ENCODE data around the gene ADAMTS14.

The ADAMTS14 gene

GRCh38 chr10:70771311-70772194 lies 99.2 kb downstream of the ADAMTS14 start:
- DNase-seq (ENCODE audit: low read depth in 2 of 2): no peak

GRCh38 chr10:70772627-70773026 lies 100.3 kb downstream of the ADAMTS14 start:
- DNase-seq (ENCODE audit: low read depth in 2 of 2): no peak

- DNase-seq (ENCODE audit: low read depth in 2 of 2): no peak
These were observed 101.2 kb downstream of the ADAMTS14 start for GRCh38 chr10:70773461-70773860.

- DNase-seq (ENCODE audit: low read depth in 2 of 2): no peak
These were observed 101.9 kb downstream of the ADAMTS14 start for GRCh38 chr10:70773965-70774809.

- no peak for DNase-seq (ENCODE audit: low read depth in 2 of 2)
These were observed 102.7 kb downstream of the ADAMTS14 start for GRCh38 chr10:70774810-70775678.

GRCh38 chr10:70775679-70776454 lies 103.6 kb downstream of the ADAMTS14 start:
- no peak for DNase-seq (ENCODE audit: low read depth in 2 of 2)

- DNase-seq (ENCODE audit: low read depth in 2 of 2): no peak
These were observed 104.2 kb downstream of the ADAMTS14 start for GRCh38 chr10:70776455-70777005.

- DNase-seq (ENCODE audit: low read depth in 2 of 2): no peak
These were observed 105.0 kb downstream of the ADAMTS14 start for GRCh38 chr10:70777063-70777875.

GRCh38 chr10:70778267-70778924 lies 106.1 kb downstream of the ADAMTS14 start:
- no peak for DNase-seq (ENCODE audit: low read depth in 2 of 2)

GRCh38 chr10:70779088-70779487 lies 106.8 kb downstream of the ADAMTS14 start:
- no peak for DNase-seq (ENCODE audit: low read depth in 2 of 2)

GRCh38 chr10:70779511-70780369 lies 107.4 kb downstream of the ADAMTS14 start:
- DNase-seq (ENCODE audit: low read depth in 2 of 2): no peak

GRCh38 chr10:70780370-70780760 lies 108.1 kb downstream of the ADAMTS14 start:
- DNase-seq (ENCODE audit: low read depth in 2 of 2): no peak

GRCh38 chr10:70780772-70781171 lies 108.5 kb downstream of the ADAMTS14 start:
- DNase-seq (ENCODE audit: low read depth in 2 of 2): no peak

GRCh38 chr10:70781461-70782051 lies 109.2 kb downstream of the ADAMTS14 start:
- no peak for DNase-seq (ENCODE audit: low read depth in 2 of 2)

GRCh38 chr10:70782086-70782745 lies 109.9 kb downstream of the ADAMTS14 start:
- no peak for DNase-seq (ENCODE audit: low read depth in 2 of 2)

GRCh38 chr10:70782746-70783680 lies 110.7 kb downstream of the ADAMTS14 start:
- DNase-seq (ENCODE audit: low read depth in 2 of 2): no peak
